ENCODE data around the gene DIO1.

DNA sequence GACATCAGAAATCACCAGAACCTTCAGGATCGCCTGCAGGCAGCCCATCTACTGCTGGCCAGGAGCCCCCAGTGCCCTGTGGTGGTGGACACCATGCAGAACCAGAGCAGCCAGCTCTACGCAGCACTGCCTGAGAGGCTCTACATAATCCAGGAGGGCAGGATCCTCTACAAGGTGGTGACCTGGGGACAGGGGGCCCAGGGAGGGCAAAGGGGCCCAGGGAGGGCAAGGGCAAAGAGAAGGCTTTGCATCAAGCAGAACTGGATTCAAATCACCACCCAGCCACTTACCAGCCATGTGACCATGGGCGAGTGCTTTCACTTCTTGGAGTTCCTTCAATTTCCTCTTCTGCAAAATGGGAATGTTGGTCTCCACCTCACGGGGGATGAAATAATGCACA lies 12.1 kb downstream of the DIO1 start:
- TF ChIP-seq, protein P1, sequence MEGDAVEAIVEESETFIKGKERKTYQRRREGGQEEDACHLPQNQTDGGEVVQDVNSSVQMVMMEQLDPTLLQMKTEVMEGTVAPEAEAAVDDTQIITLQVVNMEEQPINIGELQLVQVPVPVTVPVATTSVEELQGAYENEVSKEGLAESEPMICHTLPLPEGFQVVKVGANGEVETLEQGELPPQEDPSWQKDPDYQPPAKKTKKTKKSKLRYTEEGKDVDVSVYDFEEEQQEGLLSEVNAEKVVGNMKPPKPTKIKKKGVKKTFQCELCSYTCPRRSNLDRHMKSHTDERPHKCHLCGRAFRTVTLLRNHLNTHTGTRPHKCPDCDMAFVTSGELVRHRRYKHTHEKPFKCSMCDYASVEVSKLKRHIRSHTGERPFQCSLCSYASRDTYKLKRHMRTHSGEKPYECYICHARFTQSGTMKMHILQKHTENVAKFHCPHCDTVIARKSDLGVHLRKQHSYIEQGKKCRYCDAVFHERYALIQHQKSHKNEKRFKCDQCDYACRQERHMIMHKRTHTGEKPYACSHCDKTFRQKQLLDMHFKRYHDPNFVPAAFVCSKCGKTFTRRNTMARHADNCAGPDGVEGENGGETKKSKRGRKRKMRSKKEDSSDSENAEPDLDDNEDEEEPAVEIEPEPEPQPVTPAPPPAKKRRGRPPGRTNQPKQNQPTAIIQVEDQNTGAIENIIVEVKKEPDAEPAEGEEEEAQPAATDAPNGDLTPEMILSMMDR (IDR thresholded peaks at IDR 0.05) = no peak
- TF ChIP-seq EZH2 (IDR thresholded peaks at IDR 0.05; ENCODE audit: borderline replicate concordance, insufficient read depth, low read depth, low read length, poor library complexity, severe bottlenecking) = no peak
